HG03108 (cell line): ENCODE results near the gene NPLOC4.

Source experiments
- ATAC-seq: cut with Tn5 transposase; IDR thresholded peaks from one replicate; pipeline ENCODE4 v1.9.1; 2021; ENCODE audit warnings: moderate library complexity; ENCODE audit not compliant: unreplicated experiment

NPLOC4 gene

GRCh38 chr17:81664051-81664470 is 27.1 kb upstream of the NPLOC4 start:
- ATAC-seq = no peak

GRCh38 chr17:81662002-81662401 is 25.1 kb upstream of the NPLOC4 start:
- ATAC-seq = no peak

GRCh38 chr17:81660441-81660840 is 23.5 kb upstream of the NPLOC4 start:
- no peak for ATAC-seq

DNA sequence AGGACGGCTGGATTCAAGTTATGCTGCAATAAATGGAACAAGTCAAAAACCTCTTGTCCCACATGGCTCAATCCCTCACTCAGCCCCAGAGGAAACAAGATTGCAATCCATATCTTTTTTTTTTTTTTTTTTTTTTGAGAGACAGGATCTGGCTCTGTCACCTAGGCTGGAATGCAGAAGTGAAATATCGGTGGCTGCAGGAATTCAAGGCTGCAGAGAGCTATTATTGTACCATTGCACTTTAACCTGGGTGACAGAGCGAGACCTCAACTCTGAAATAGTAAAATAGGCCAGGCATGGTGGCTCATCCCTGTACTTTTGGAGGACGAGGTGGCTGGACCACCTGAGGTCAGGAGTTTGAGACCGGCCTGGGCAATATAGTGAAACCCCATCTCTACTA is 22.1 kb upstream of the NPLOC4 start:
- ATAC-seq = no peak

DNA sequence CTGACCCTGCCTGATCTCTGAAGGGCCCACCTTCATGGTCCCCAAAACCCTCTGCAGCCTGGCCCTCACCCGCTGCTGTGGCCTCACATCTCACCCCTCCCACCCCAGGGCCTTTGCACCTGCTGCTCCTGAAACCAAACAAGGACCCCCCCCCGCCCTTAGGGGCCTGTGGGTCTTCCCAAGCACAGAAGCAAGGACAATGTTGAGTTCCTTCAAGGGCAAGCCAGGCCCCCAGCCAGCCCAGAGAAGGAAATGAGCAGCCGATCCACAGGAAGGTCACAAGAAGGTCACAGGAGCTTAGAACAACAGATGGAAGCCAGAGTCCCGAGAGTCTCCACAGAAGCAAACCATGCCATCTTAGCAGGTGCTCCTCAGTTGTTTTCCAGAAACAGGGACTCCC is 19.9 kb upstream of the NPLOC4 start:
- no peak for ATAC-seq

DNA sequence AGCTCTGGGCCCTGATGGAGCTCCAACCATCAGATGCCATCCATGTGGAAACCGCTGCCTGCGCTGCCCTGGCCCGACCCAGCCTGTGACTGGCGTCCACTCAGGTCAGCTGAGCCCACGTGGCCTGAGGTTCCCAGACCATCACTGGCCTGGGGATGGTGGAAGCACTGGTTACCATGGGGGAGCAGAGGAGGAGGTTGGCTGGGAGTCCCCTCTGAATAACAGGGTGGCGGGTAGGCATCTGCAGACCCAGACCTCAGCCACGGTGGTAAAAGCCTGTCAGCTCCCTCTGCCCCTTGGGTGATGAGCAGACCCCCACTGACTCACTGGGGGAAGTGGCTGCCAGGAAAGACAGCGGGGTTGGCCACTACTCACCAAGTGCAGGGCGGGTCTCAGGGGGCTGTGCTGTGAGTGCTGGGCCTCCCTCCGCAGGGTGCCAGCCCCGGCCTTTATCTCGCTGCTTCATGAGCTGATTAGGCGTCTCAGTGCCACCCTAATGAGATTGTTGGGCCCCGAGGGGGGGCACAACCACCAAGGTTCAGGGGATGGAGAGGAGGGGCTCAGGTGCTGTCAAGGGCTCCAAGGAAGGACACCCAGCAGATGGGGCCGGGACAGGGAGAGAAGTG is 19.3 kb upstream of the NPLOC4 start, which contains the start of gene PDE6G:
TSS of gene PDE6G (minus strand) at position 425 of the 626 bp plus-strand sequence. CDS start 3,237 bp downstream, outside the sequence.
- no peak for ATAC-seq

DNA sequence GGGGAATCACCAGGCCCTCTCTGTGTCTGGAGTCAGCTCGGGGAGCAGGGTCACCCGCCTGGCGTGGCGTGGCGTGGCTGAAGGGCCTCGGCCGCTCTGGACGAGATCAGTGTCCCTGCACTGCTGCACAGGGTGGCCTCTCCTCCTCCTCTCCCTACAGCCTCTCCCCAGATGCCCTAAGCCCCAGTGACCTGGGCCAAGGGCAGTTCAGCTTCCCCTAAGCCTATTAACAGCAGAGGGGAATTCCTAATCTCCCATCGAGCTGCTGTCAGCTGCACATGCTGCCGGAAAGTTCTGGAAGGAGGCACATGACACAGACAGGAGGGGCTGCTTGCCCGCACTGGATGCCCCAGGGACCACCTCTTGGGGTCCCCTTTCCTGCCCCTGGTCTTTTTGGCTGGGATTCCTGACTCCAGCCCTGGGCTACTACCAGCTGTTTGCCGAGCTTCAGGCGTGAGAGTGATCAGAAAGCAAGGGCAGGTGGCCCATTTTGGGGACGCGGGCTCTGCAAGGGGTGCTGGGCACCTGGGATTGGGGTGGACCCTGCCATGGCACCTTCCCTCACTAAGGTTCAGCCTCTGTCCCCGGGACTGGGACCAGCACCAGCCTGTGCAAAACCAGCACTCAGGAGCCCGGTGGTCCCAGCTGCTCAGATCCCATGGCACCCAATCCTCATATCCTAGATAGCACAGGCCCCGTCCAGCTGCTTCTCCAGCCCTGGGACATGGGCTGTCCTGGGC is 18.6 kb upstream of the NPLOC4 start:
- no peak for ATAC-seq

DNA sequence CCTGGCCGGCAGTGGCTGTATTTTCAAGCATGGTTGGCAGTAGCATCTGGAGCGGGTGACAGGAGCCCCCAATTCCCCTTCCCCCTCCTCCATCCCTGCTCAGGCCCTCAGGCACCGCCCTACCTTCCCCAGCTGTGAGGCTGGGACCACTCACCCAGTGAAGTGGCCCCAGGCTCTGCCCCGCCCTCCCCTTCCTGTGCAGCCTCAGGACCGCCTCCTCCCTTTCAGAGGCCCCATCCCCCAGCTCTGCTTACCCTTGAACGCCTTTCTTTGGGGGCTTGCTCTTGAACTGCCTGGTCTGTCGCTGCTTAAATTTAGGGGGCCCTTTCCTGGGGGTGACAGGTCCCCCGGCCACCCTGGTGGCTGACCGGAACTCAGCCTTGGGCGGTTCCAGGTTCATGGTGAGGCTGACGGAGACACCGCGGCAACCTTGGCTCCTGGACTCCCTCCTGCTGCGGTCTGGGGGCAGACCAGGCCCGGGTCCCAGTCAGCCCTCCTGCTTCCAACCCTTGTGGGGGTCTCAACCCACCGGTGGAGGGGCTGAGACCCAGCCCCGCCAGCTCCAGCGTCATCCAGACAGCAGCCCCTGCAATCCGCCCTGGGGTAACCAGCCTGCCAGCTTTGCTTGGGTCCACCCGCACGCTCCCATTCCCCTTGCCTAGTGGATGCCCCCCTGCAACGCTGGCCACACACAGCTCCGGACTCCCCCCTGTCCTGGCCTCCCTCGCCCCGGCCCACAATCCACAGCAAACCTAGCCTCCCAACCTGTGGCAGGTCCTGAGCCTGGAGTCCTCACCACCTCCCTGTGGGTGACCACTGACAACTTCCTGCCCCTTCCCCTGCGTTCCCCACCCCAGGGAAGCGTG is 16.2 kb upstream of the NPLOC4 start:
- no peak for ATAC-seq

- ATAC-seq = no peak
Measured at GRCh38 chr17:81651692-81652091, 14.8 kb upstream of the NPLOC4 start.

- no peak for ATAC-seq
Measured at GRCh38 chr17:81650951-81651350, 14.0 kb upstream of the NPLOC4 start.

- no peak for ATAC-seq
Measured at GRCh38 chr17:81648707-81649085, 11.8 kb upstream of the NPLOC4 start.

DNA sequence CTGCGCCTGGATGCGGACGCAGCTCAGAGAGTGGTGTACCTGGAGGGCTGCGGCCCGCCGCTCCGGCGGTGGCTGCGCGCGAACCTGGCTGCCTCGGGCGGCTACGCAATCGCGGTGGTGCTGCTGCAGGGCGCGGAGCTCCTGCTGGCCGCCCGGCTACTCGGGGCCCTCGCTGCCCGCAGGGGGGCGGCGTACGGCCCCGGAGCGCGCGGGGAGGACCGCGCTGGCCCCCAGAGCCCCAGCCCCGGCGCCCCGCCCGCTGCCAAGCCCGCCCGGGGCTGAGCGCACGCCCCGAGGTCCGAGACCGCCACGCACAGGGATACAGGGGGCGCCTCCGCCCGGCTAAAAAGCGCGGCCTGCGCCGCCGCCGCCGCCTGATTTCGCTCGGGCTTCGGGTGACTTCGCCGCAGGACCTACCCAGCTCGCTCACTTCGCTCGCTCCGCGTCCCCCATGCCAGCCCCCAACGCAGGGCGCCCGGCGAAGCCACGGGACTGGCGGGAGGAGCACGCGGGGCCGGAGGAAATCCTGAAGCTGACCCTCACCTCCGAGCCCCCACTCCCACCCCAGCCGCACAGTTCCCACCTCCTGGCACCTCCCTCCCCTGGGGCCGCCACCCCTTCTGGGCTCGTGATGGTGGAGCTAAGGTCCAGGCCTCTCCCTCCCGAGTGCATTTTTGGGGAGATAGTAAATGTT is 11.2 kb upstream of the NPLOC4 start:
- ATAC-seq = no peak

GRCh38 chr17:81647640-81648012 is 10.7 kb upstream of the NPLOC4 start:
- no peak for ATAC-seq

- no peak for ATAC-seq
Measured at GRCh38 chr17:81646869-81647600, 10.1 kb upstream of the NPLOC4 start.

DNA sequence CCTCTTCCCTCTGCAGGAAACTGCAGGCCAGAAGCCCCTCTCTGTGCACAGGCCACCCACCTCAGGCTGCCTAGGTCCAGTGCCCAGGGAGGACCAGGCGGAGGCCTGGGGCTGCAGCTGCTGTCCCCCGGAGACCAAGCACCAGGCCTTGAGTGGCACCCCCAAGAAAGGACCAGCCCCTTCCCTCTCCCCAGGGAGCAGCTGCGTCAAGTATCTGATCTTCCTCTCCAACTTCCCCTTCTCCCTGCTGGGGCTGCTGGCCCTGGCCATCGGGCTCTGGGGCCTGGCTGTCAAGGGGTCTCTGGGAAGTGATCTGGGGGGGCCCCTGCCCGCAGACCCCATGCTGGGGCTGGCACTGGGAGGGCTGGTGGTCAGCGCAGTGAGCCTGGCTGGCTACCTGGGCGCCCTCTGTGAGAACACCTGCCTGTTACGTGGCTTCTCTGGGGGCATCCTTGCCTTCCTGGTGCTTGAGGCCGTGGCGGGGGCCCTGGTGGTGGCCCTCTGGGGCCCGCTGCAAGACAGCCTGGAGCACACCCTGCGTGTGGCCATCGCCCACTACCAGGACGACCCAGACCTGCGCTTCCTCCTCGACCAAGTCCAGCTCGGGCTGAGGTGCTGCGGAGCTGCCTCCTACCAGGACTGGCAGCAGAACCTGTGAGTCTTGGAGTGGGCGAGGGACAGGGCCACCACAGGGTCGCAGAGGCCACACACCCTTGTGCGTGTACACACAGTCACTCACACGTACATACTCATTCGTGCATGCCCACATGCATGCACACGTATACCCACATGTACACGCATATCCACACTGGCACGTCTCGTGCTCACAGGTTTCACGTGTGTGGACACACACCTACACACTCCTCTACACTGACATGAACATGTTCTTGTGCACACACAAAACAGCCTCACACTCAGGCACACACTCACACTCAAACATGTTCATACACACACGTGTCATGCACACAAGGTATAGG is 8.4 kb upstream of the NPLOC4 start:
- no peak for ATAC-seq

DNA sequence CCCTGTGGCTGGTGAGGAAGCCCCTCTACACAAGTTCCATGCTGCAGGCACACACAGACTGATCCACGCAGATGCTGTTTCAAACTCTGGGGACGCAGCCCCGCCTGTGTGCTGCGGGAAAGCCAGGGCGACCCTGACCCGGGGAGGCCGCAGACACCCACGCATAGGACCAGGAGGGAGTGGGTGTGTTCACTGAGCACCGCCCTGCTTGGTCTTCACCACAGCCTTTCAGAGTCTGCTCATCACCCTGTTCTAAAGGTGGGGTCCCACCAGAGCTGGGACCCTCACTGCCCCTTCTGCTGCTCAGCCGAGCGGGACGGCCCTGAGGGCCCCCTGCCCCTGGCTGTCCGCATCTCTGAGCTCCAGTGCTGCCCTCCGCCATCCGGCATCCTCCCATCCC is 7.6 kb upstream of the NPLOC4 start:
- no peak for ATAC-seq

DNA sequence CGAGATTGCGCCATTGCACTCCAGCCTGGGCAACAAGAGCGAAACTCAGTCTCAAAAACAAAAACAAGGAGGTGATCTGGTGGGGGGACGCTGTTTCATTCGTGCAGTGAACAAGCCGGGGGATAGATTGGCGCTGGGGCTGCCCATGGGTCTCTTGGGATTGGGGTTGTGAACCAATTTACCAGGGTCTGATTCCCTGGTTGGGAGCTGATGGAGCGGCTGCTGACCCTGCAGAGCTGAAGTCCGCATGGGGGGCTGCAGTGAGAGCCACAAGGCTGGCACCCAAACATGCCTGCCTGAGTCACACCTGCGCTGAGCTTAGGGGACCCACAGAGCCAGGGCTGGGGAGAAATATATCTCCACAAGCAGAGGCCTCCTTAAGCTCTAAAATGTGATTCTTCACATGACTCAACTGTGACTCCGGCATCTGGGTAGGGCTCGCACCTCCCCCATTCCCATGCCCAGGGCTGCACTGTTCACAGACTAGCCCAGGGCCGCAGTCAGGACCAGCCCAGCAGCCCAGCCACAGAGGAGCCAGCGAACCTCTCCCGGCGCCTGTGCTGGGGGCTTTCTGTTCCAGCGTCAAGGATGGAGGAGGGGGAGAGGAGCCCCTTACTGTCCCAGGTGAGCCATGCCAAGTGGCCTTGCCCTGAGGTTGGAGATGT is 5.0 kb upstream of the NPLOC4 start:
- ATAC-seq = no peak

DNA sequence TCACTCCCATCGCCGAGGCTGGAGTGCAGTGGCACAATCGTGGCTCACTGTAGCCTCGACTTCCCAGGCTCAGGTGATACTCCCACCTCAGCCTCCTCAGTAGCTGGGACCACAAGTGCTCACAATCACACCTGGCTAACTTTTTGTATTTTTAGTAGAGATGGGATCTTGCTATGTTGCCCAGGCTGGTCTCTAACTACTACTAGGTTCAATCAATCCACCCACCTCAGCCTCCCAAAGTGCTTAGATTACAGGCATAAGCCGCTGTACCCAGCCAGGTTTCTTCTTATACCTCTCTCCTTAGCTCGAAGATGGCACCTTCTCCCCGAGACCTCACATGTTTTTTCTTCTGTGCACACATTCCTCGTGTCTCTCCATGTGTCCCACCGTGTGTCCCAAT is 3.1 kb upstream of the NPLOC4 start:
- ATAC-seq = no peak

GRCh38 chr17:81638683-81639082 is 1.8 kb upstream of the NPLOC4 start:
- no peak for ATAC-seq
